NCI-H187 (cell line): ENCODE results near the gene BEAN1.
"Not testable (repeated sequence)": the region's sequence is repeated elsewhere in the genome, so short reads cannot be mapped to it uniquely, and the experiment has no call there.

Experiments used
- DNase-seq, 2 experiments: peaks; one replicate each; lab custom pipeline; 2025; lab: John Stamatoyannopoulos, UW

The BEAN1 gene

GRCh38 chr16:66441586-66442375, 14.7 kb downstream of the BEAN1 start:
- no peak for DNase-seq

- DNase-seq = no peak
These were observed 15.6 kb downstream of the BEAN1 start for GRCh38 chr16:66442502-66443268.

GRCh38 chr16:66443269-66443652, 16.2 kb downstream of the BEAN1 start:
- no peak for DNase-seq

- no peak for DNase-seq
These were observed 17.0 kb downstream of the BEAN1 start for GRCh38 chr16:66444049-66444481.

GRCh38 chr16:66446737-66447136, 19.6 kb downstream of the BEAN1 start:
- no peak for DNase-seq

- DNase-seq = no peak
These were observed 20.4 kb downstream of the BEAN1 start for GRCh38 chr16:66447491-66447890.

- no peak for DNase-seq
These were observed 24.5 kb downstream of the BEAN1 start for GRCh38 chr16:66451548-66451947.

- DNase-seq = not testable (repeated sequence)
These were observed 26.1 kb downstream of the BEAN1 start for GRCh38 chr16:66453230-66453629.

GRCh38 chr16:66454751-66455150, 27.7 kb downstream of the BEAN1 start:
- no peak for DNase-seq

GRCh38 chr16:66455970-66456369, 28.9 kb downstream of the BEAN1 start:
- no peak for DNase-seq

- no peak for DNase-seq
These were observed 30.8 kb downstream of the BEAN1 start for GRCh38 chr16:66457888-66458287.

- DNase-seq = no peak
These were observed 31.2 kb downstream of the BEAN1 start for GRCh38 chr16:66458292-66458691.

GRCh38 chr16:66458853-66459252, 31.8 kb downstream of the BEAN1 start:
- DNase-seq = no peak

- no peak for DNase-seq
These were observed 32.8 kb downstream of the BEAN1 start for GRCh38 chr16:66459878-66460277.

- DNase-seq = no peak
These were observed 33.6 kb downstream of the BEAN1 start for GRCh38 chr16:66460703-66461102.

- DNase-seq = no peak
These were observed 35.8 kb downstream of the BEAN1 start for GRCh38 chr16:66462912-66463311.

- not testable (repeated sequence) for DNase-seq
These were observed 38.9 kb downstream of the BEAN1 start for GRCh38 chr16:66465946-66466345.

- DNase-seq = not testable (repeated sequence)
These were observed 39.5 kb downstream of the BEAN1 start for GRCh38 chr16:66466636-66467035.

GRCh38 chr16:66467611-66468010, 40.5 kb downstream of the BEAN1 start:
- no peak for DNase-seq

GRCh38 chr16:66468321-66468965, 41.3 kb downstream of the BEAN1 start:
- DNase-seq = no peak

- DNase-seq = no peak
These were observed 42.3 kb downstream of the BEAN1 start for GRCh38 chr16:66469291-66469946.

- no peak for DNase-seq
These were observed 43.0 kb downstream of the BEAN1 start for GRCh38 chr16:66469947-66470546.
